ENCODE measurements around the gene ZCCHC14.
A peak's percentile ranks its signal among the peaks of the same experiment; 100 is the strongest.
"Not testable (repeated sequence)": the region's sequence is repeated elsewhere in the genome, so short reads cannot be mapped to it uniquely, and the experiment has no call there.

ZCCHC14 gene

DNA sequence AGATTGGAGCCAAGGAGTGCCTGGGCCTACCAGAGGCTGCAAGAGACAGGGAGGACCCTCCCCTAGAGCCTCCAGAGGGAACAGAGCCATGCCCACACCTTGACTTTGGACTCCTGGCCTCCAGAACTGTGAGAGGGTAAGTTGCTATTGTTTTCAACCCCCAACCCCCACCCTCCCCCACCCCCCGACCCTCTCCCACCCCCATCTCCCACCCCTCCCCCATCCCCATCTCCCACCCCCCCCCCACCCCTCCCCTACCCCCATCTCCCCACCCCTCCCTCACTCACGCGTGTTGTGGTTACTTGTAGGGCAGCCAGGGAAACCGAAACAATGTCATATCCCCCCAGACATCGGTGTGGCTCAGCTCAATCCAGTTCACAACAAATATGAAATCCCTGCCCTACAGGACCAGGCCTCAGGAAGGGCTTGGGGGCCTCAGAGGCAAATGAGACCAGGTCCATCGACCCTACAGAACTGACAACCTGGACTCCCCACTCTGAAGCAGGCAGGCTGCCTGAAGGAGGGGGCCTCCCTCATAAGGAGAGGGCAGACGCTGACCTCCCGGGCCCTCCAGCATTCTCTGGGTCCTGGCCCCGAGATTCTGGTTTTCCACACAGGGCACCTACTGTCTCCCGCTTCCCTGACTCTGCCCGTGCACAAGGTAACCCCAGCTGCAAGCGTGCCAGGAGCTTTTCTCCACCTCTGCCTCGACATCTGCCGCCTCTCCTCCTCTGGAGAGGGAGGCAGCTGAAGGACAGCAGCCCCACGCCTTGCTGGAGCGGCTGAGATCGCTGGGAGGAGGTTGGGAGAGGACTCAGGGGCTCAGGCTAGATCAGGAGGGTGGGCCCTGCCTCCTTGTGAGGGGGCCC, 3.0 kb upstream of the ZCCHC14 start:
- no peak for DNase-seq

DNA sequence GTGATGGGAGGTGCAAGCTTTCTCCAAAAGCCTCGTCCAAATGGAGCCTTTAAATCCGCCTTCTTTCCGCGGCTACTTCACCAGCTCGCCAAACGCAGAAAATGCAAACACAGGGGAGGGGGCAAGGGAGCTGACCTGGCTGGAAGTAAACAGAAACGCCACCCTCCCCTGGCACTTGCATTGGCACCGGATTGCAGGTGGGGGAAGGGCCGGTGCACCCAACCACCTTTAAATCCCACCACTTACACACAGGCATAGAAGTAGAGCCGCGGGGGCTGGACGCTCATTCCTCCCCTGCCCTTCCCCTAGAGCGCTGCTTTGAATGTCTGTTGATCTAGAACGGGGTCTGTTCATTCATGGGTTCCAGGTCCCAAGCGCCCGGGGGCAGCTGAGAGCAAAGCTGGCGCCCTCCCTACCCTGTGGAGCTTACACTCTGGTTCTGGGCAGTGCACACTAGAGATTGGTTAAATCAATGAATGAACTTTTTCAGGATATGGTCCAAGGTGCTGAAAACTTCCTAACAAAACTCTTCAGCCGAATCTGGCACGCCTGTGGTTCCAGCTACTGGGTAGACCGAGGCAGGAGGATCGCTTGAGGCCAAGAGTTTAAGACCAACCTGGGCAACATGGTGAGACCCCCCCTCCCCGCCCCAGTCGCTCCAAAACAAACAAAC, 920 bp upstream of the ZCCHC14 start:
- DNase-seq: no peak

DNA sequence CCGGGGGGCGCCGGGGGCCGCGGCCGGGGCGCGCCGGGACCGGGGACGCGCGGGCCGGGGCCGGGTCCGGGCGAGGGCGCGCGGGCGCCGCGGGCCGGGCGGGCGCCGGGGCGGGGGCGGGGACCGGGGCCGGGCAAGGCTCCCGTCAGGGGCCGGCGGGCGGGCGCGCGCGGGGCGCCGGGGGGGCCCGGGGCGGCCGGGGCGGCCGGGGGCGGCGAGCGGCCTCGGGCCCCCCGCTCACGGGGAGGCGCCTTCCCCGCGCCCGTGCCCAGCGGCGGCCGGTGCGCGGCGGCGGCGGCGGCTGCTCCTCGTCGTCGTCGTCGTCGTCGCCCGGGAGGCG, 563 bp downstream of the ZCCHC14 start:
- DNase-seq: no peak

DNA sequence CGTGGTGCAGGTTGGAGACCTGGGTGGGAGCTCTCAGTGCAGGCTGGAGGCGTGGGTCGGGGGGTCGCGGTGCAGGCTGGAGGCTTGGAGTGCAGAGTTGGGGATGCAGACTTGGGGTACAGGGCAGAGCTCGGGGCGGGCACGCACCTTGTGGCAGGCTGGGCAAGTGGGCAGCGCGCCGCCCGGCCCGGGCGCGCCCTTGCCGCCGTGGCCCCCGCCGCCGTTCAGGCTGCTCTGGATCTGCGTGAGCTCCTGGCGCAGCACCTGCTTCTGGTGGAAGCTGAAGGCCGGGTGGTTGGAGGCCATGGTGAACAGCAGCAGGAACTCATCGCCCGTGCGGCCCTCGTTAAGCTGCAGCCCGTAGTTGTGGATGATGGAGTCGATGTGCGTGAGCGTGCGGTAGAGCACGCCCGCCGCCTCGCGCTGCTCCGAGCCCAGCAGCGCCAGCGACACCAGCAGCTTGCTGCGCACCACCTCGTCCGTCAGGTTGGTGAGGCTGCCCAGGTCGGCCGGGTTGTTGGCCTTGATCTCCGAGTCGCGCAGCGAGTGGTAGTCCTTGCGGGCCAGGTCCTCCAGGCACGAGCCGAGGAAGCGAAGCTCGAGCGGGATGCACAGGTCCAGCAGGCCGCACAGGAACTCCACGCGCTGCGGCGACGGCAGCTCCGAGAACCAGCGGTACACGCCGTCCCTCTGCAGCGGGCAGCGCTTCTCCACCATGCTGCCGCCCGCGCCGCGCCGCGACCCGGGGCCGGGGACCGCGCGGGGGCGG, 1.1 kb downstream of the ZCCHC14 start:
- DNase-seq: no peak

DNA sequence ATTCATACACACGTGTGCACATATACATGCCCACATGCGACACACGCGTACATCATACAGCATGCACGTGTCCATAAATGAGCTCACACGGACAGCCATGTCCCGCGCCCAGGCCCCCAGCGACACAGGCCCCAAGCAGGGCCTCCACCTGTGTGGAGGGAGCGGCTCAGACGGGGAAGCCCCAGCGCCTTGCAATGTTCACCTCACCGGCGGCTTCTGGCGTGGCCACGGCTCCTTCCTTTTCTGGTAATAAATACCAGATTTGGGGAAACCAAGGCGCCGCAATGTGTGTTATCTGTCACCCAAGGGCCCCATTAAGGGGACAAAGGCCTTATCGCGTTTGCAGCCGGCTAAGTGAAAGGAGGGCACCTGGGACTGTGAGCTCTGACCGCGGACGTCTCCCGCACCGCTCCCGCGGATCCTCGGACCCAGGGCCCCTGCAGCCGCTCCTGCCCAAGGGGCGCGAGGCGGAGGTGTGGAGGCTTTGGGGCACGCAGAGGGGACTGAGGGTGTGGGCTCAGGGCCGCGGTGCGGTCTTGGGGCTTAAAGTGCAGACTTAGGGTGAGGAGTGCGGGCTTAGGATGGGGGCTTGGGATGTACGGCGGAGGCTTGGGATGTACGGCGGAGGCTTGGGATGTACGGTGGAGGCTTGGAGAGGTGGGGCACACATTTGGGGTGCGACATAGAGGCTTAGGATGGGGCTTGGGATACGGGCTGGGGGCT, 1.9 kb downstream of the ZCCHC14 start:
- not testable (repeated sequence) for DNase-seq

DNA sequence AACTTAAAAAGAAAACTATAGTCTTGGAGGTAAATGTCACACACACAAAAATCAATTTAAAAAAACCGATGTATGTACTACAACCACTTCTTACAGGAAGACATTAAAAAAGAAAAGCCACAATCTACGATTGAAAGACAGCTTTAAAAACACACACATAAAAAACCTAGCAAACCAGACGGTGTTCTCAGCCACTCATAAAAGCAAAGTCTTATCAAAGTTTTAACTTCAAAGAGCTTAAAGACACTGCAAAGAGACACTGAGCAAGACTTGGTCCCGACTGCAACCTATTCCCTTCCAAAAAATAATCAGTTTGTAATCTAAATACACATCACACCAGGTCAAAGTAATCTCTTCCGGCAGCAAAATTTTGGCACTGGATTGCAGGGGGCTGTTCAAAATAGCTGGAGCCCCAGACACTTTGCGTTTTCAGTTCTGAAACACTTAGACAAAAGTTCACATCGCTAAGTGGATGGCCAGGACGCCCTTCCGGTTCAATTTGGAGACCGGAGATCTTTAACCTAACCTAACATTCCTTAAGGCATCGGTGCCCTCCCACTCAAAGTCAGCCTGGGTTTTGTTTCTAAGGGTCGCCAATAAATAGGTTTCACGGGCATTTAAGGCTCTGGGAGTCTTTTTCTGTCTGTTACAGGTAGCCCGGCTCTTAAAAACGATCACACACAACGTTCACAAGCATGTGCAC, 2.6 kb downstream of the ZCCHC14 start:
- DNase-seq: no peak

DNA sequence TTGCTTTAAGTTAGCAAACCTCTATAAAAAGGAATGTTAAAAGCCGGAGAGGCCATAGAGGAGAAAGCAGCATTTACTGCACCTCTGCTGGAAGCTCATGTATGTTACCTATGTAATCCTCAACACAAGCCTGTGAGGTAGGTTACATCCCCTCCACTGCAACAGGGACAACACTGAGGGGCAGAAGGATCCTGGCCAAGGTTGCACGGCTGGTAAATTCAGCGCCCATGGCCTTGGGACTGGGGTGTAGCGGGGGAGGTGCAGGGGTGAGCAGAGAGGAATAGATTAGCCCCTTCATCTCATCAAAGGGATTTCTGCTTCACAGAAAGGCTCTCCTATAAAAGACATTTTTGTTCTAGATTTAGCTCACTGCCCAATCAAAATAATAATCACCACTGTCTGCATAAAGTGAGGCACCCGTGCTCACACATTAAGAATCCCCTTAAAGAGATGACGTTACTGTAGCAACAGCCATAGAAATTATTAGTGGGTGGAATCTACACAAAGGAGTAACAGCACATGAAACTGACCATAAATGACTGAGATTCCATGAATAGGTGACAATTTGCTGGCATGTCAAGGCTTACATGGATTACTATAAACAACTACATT, 3.3 kb downstream of the ZCCHC14 start:
- no peak for DNase-seq

DNA sequence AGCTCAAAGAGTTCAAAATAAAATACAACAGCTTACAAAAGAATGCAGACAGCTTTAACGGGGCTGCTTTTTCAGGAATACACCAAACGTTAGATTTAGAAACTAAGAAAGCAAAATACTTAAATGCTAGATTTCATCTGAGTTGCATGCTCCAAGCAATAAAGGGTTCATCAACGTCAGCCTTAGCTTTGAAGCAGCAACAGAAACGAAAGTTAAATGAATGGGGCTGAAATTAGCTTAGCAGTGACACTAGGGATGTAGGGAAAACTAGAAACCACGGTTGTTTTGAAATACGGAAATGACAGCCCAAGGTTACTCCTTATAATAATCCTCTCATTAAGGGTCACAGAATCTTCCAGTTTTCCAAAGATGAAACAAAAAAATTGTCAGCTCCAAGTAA, 3.9 kb downstream of the ZCCHC14 start:
- not testable (repeated sequence) for DNase-seq

DNA sequence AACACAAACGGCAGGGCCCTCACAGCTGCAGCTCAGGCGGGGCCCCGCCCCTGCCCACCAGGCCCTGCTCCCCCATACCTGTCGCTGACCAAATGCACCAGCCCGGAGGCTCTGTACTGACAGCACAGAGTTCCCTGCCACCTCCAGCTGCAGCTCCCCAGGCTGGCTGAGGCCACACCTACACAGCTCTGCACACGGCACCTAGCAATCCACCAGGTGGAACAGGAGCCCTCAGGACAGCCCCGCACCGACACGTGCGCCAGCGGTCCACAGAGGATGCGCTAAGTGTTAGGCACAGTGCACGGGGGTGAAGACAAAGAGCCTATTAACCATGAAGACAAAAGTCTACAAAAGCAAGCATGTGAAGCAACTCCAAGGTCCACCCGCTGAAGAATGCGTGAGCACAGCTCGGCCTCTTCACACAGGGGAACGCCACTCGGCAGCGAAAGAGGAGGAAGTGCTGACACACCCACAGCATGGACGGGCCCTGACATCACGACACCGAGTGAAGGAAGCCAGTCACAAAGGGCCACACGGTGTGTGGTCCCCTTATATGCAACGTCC, 5.4 kb downstream of the ZCCHC14 start:
- DNase-seq: peak; percentile 59

DNA sequence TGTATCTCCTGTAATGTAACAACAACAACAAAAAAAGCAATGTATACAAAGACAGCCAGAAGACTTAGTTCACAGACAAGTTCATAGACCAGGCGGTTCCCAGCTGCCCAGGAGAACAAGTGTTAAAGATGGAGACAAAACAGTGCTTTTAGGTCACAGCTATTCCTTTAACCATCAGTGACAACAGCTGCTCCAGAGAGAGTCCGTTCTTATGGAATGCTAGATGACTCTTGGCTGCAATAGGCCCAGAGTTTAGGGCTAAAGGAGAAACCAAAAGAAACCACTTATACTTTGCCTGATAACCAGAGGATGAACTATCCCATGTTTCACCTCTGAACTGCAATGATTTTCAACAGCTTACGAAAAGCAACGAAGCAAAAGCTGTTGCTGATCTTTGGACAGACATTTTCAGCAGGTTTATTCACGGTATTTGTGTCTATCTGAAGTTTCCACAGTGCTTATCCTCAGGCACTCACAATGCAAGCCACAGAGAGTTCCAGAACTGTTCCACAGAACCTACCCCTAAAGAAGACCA, 6.0 kb downstream of the ZCCHC14 start:
- no peak for DNase-seq

DNA sequence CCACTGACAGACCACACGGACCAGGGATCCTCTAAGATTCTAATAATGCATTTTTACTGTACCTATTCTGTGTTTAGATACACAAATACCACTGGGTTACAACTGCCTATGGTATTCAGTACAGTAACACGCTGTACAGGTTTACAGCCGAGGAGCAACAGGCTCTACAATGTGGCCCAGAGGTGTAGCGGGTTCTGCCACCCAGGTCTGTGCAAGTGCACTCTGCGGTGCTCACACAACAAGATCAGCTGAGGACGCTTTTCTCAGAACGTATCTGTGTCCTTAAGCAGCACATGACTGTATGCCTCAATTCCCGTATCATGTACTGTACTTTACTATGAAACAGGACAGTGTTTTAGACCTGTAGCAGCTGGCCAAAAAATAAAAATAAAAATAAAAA, 6.5 kb downstream of the ZCCHC14 start:
- DNase-seq: no peak

DNA sequence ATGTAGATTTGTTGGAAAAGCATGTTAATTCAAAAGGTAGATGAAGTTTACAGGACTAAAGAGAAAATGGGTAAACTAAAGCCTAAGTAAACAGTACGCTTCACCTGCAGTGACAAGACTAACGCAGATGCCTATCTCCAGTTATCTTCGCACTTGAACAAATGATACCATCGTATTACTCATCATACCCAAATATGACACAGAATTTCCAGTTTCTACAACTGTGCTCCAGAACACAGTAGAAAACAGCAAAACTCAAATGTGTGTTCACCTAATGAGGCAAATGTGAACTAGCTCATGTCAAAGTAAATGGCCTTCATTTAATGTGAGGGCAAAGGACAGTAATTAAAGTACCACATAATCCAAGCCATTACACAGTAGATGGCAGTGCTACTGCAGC, 7.0 kb downstream of the ZCCHC14 start:
- DNase-seq: not testable (repeated sequence)

DNA sequence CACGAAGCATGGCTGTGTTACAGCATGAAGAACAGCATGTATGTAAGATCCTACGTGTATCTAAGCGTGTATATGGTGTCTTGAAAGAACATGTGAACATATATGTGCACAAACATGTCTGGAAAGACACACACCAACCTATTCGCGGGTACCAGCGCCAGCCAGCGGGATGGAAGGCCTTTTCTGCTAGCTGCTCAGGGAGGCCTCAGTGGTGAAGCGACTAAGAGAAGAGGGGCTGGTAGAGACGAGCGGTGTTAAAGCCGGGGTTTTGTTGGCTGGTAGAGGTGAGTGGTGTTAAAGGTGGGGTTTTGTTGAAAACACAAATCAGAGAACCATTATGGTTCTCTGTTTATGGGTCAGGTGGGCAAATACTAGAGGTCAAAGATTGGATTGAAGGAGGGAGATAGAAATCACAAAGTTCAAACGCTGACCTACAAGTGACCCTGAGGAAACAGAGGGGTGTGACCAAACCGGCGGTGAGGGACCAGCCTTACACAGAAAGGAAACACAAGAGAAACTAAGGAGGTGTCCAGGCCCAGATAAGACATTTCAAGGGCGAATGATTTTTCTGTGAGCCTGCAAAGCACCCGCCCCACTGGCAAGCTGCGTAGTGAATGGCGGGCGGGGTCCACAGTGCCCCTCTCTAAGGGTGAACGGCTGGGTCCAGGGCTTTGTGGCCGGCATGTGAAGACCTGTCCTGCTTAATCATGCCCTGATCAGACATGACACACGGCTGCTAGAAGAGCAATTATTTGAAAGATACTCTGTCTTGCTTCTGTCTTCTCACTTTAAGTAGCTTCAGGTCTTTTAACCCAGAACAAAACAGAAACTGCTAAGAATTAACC, 8.1 kb downstream of the ZCCHC14 start:
- DNase-seq: no peak

DNA sequence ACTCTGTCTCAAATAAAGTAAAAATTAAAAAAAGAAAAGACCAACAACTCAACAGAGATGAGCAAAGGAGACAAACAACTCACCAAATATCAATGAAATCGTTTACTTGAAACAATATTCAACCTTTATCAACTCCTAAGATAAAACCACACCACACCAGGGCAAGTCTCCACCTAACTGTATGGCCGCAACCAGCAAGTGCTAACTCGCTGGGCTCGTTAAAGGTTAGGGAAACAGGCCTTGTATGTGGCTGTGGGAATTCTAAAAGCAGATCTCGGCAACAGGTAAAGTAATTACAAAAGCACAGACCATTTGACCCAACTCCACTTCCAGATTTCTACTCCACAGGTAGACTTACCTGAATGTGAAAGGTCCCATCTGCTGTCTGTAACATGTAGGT, 9.3 kb downstream of the ZCCHC14 start:
- no peak for DNase-seq

DNA sequence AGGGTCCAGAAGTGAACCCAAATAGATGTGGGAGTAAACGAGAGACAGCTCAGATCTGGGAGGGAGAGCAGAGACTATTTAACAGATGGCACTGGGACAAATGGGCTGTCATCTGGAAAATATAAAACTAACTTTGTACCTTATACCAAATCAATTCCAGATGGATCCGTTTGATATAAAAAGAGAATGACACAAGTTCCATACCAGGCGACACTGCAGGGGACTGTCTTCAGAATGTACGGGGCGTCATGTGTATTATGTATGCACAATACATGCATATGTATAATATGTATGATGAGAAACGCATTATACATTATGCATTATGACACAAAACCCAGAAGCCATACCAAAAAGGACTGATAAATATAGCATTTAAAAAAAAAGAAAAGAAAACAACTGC, 10.2 kb downstream of the ZCCHC14 start:
- DNase-seq: not testable (repeated sequence)

DNA sequence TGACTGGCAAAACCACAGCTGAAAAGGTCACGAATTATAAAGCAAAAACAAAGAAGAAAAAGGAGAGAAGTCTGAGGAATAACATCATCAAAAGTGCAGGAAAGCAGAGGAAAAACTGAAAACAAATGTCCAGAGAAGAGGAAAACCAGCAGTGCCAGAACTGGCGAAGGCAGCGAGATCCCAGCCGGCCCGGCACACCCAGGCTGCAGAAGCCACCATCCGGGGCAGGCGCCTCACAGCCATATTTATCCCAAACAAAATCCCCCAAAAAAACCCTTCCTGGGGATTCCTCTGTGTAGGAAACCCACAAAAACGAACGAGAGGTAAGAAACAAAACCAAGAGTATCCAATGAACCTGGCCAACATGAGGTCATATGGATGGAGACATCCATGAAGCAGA, 10.6 kb downstream of the ZCCHC14 start:
- DNase-seq: no peak

DNA sequence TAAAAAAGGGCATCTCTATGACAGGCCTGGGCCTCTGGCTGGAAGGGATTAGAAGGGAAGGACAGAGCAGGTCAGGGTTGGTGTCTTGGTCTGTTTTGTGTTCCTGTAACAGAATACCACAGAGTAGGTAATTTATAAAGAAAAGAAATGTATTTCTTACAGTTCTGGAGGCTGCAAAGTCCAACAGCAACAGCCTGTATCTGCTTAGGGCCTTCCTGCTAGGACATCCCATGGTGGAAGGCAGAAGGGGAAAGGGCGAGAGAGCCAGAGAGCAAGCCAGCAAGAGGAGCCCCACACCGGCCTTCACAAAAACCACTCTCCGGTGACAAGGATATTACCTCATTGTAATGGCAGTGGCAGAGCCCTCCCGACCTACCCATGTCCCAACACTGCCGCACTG, 11.1 kb downstream of the ZCCHC14 start:
- not testable (repeated sequence) for DNase-seq

DNA sequence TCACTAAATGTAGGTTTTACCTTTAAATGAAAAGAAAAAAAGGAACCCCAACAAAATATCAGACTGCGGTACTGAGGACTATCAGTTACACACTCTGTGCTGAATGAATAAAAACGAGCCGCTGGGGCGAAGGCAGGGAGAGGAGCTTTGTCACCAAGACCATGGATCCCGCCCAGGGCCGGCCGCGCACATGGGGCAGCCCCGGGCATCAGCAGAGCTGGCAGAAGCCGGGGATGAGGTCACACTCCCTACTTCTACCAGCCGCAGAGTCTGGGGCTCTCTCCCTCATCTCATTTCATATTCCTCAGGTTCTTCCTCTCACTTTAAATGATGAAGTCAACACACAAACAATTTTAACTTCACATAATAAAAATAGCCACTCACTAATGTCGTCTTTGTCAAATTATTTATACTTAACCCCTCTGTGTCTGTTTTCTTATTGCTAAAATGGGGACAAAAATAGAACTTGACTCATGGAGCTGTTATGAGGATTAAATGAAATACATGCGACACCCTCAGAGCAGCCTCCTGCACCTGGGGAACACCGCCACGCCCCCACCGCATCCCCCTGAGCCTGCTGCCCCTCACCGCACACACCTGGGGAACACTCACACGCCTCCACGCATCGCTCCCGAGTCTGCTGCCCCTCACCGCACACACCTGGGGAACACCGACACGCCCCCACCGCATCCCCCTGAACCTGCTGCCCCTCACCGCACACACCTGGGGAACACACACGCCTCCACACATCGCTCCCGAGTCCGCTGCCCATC, 15.4 kb downstream of the ZCCHC14 start:
- not testable (repeated sequence) for DNase-seq

DNA sequence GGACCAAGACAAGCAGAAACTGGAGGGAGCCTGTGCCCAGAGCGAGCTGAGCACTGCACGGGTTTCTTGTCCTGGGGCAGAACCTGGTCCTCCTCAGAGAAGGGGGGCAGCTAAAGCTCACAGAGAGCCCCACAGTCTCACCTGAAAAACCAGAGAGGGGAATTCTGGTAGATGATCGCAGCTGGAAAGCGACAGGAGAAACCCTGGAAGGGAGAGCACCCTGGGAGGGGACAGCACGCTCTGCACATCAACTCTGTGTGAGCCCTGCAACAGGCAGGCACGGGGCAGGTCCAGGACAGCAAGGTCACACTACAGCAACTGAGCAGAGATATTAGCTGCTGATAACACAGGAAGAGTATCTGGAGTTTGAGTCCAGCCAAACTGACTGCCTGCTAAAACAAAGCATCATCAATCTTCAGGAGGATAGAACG, 18.2 kb downstream of the ZCCHC14 start:
- no peak for DNase-seq

DNA sequence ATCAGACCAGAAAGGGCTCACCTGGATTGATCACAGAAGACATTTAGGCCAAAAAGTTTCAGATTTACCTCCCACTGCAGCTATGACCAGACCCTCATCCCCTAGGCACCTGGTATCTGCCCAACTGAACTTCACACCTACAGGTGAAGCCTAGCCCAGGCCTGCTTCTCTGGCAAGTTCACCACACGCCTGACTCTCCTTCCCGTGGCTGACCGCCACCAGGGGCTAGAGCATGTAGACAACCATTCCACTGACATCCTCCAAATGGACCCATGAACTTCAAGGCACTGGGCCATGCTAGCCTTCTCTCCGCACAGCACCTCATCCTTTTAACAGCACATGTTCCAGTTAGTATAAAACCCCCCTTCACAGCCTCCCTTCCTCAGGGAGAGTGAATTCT, 18.8 kb downstream of the ZCCHC14 start:
- DNase-seq: no peak

All from NCI-H774 (cell line).